Spleen (tissue), 11 donors: ENCODE measurements around the gene SCFD2. TPM values are rescaled to one million over a fixed set of nuclear protein-coding genes. Genes with fewer than 3 reads are reported as not detected.

Source experiments
- DNase-seq: peaks from one replicate; pipeline ENCODE4 v3.0.0-alpha.2; 2020
- H3K27ac ChIP-seq, 8 donors: fragments of 200-600 bp; sonication (generic) in 7 of 8; 1 replicate in 4 of 8; 2 replicates in 4 of 8; pipeline versions ENCODE4 v1.5.0 to v1.8.0; 2016 to 2021; ENCODE audit warnings: inconsistent platforms in 4 of 8, mild to moderate bottlenecking in 4 of 8, moderate library complexity in 1 of 8
- H3K27me3 ChIP-seq, 7 donors: fragments of 200-600 bp; sonication (generic) in 6 of 7; replicated peaks in 1 of 7; 1 replicate in 4 of 7; 2 replicates in 3 of 7; pipeline versions ENCODE4 v1.5.0 to v1.8.0; 2016 to 2021; ENCODE audit warnings: inconsistent platforms in 3 of 7, mild to moderate bottlenecking in 1 of 7
- H3K36me3 ChIP-seq, 6 donors: fragments of 200-600 bp; sonication (generic) in 5 of 6; 1 replicate in 4 of 6; 2 replicates in 2 of 6; pipeline versions ENCODE4 v1.5.0 to v1.8.0; 2016 to 2021; ENCODE audit warnings: inconsistent platforms in 2 of 6
- H3K4me1 ChIP-seq, 6 donors: fragments of 200-600 bp; sonication (generic) in 5 of 6; 1 replicate in 3 of 6; 2 replicates in 3 of 6; pipeline versions ENCODE4 v1.5.0 to v1.8.0; 2016 to 2021; ENCODE audit warnings: inconsistent platforms in 3 of 6
- H3K4me3 ChIP-seq, 8 donors: fragments of 200-600 bp; sonication (generic) in 7 of 8; 1 replicate in 4 of 8; 2 replicates in 4 of 8; pipeline versions ENCODE4 v1.5.0 to v1.8.0; 2016 to 2021; ENCODE audit warnings: inconsistent platforms in 4 of 8, mild to moderate bottlenecking in 4 of 8, moderate library complexity in 2 of 8
- H3K9me3 ChIP-seq, 8 donors: fragments of 200-600 bp; sonication (generic) in 7 of 8; 1 replicate in 4 of 8; 2 replicates in 4 of 8; pipeline versions ENCODE4 v1.5.0 to v1.8.0; 2016 to 2021; ENCODE audit warnings: inconsistent platforms in 4 of 8
- CTCF ChIP-seq, 11 experiments: fragments of 200-600 bp in 7 of 11; fragments of 450-650 bp in 4 of 11; sonication (generic) in 4 of 11; IDR thresholded peaks in 8 of 11; conservative IDR thresholded peaks in 3 of 11; 1 replicate in 7 of 11; 2 replicates in 4 of 11; pipeline versions ENCODE4 v1.4.0 to v1.8.0; 2016 to 2021; ENCODE audit warnings: antibody characterized with exemption in 11 of 11, inconsistent platforms in 4 of 11, mild to moderate bottlenecking in 1 of 11
- POLR2A ChIP-seq, 3 donors: fragments of 450-650 bp; IDR thresholded peaks; one replicate each; pipeline ENCODE4 v1.5.1; 2017; ENCODE audit warnings: antibody characterized with exemption in 3 of 3, mild to moderate bottlenecking in 1 of 3
- POLR2AphosphoS5 ChIP-seq, 3 donors: sonication (generic); formaldehyde crosslinking; IDR thresholded peaks; one replicate each; pipeline ENCODE4 v1.5.1; 2017; ENCODE audit warnings: antibody characterized with exemption in 3 of 3
- WGBS, 5 donors: extraction: QIAGEN DNeasy Blood & Tissue Kit in 3 of 5; methylation state at CpG; one replicate each; pipeline versions ENCODE4 v1.1.5 to v1.1.7; 2013 to 2018; 5-methylcytosine and 5-hydroxymethylcytosine counted together
- intact Hi-C: fragments of 100-400 bp; cut with DNase I; formaldehyde crosslinking; loops from one replicate; pipeline ENCODE4 v1.15.0; 2023; ENCODE audit warnings: low total_unique reads
- polyA plus RNA-seq, 3 donors: library from polyadenylated mRNA; stranded (reverse); fragments of 200-250 nt; gene quantifications; one replicate each; pipeline ENCODE4 v1.2.1, GENCODE V29; 2013
- total RNA-seq, 7 donors: library from RNA; depleted of rRNA in 3 of 7; stranded (reverse); fragments of >200 nt in 3 of 7; fragmentation: NEBNext Ultra II Directional in 4 of 7; extraction: Animal tissue kit (Norgen Biotek cat#: 25700) in 4 of 7; gene quantifications; one replicate each; pipeline versions ENCODE4 v1.1.0 to v1.2.1, GENCODE V29; 2016 to 2021
- donor health status: healthy with polysubstance abuse.
- donor health status: DM: no; HTN: no; CAD: no; lungs with moderate emphysema.
- donor health status: DM: no; HTN: no; CAD: no.
- donor health status: Bipolar disorder and iron deficiency.
- donor health status: healthy.
- donor health status: DM: no; HTN: no; CAD: no.
- donor health status: DM: yes; HTN: yes; CAD: no.

SCFD2 gene
- total and polyA plus RNA-seq, 10 donors: 3.6 to 42.1 (median 21.1) TPM

- intact Hi-C loops: no loop called here
- H3K36me3 ChIP-seq: no peaks in the 10 kb centered on the region
- H3K27me3 ChIP-seq: no peaks in the 10 kb centered on the region
- DNase-seq: no peak
- TF ChIP-seq POLR2A (IDR thresholded peaks at IDR 0.05): no peak
- TF ChIP-seq POLR2AphosphoS5 (IDR thresholded peaks at IDR 0.05): no peak
- no peak for TF ChIP-seq CTCF (IDR thresholded peaks at IDR 0.05 in 8 of 11, conservative IDR thresholded peaks at IDR 0.05 in 3 of 11)
- H3K9me3 ChIP-seq: no peaks in the 10 kb centered on the region
- H3K4me1 ChIP-seq: peaks cover 0 to 13% (median 7%) of the 10 kb centered on the region in 6 donors
- H3K4me3 ChIP-seq: no peak overlapping the region
- peak overlapping the region in 2 of 8 donors; percentile 0 to 43 for H3K27ac ChIP-seq
These were observed 374.4 kb downstream of the SCFD2 start for GRCh38 chr4:52991472-52991871.

- Histone ChIP-seq H3K36me3 (no peaks in the 10 kb centered on the region), H3K4me3 (no peak overlapping the region), H3K27ac (peak overlapping the region in 3 of 8 donors; percentile 33 to 51 (median 43)), H3K4me1 (peaks cover 0 to 7% (median under 1%) of the 10 kb centered on the region in 6 donors), H3K27me3 (no peaks in the 10 kb centered on the region), H3K9me3 (no peaks in the 10 kb centered on the region)
- TF ChIP-seq CTCF (IDR thresholded peaks at IDR 0.05 in 8 of 11, conservative IDR thresholded peaks at IDR 0.05 in 3 of 11) (no peak), POLR2A (IDR thresholded peaks at IDR 0.05) (no peak), POLR2AphosphoS5 (IDR thresholded peaks at IDR 0.05) (no peak)
- intact Hi-C loops: no loop called here
- WGBS, 5 donors: 89 to 100% (median 98%) methylated on average over 1 of the region's 1 CpG
- no peak for DNase-seq
These were observed 375.2 kb downstream of the SCFD2 start for GRCh38 chr4:52990706-52991105.

- Histone ChIP-seq H3K9me3 (no peaks in the 10 kb centered on the region), H3K4me1 (peaks cover 0 to 4% (median 0%) of the 10 kb centered on the region in 6 donors), H3K27ac (peak overlapping the region in 3 of 8 donors; percentile 21 to 51 (median 43)), H3K27me3 (no peaks in the 10 kb centered on the region), H3K4me3 (no peak overlapping the region), H3K36me3 (no peaks in the 10 kb centered on the region)
- no peak for DNase-seq
- TF ChIP-seq POLR2AphosphoS5 (IDR thresholded peaks at IDR 0.05): no peak
- no peak for TF ChIP-seq POLR2A (IDR thresholded peaks at IDR 0.05)
- no peak for TF ChIP-seq CTCF (IDR thresholded peaks at IDR 0.05 in 8 of 11, conservative IDR thresholded peaks at IDR 0.05 in 3 of 11)
- intact Hi-C loops: no loop called here
- 74 to 83% (median 79%) methylated on average over 3 of the region's 3 CpGs for WGBS, 5 donors
These were observed 376.0 kb downstream of the SCFD2 start for GRCh38 chr4:52989865-52990264.

GRCh38 chr4:52987392-52988056, 378.3 kb downstream of the SCFD2 start:
- TF ChIP-seq POLR2A (IDR thresholded peaks at IDR 0.05): no peak
- TF ChIP-seq POLR2AphosphoS5 (IDR thresholded peaks at IDR 0.05): no peak
- no peak for TF ChIP-seq CTCF (IDR thresholded peaks at IDR 0.05 in 8 of 11, conservative IDR thresholded peaks at IDR 0.05 in 3 of 11)
- intact Hi-C loops: no loop called here

More at GRCh38 chr4:52987392-52988056, 378.3 kb downstream of the SCFD2 start:
- Histone ChIP-seq H3K4me1 (peaks cover 5 to 20% (median 14%) of the 10 kb centered on the region in 6 donors), H3K36me3 (no peaks in the 10 kb centered on the region), H3K9me3 (no peaks in the 10 kb centered on the region), H3K27me3 (no peaks in the 10 kb centered on the region), H3K4me3 (no peak overlapping the region), H3K27ac (no peak overlapping the region)
- no peak for DNase-seq
- 86 to 93% (median 88%) methylated on average over 5 of the region's 5 CpGs for WGBS, 5 donors
